Activated naive CD4-positive, alpha-beta T cell treated with anti-CD3 and anti-CD28 coated beads, Interleukin-2, amount 10 ng/mL, durations not matched to agents 7 days and 5 days (primary cell): ENCODE measurements around the gene CST4.
"Not testable (repeated sequence)": the region's sequence is repeated elsewhere in the genome, so short reads cannot be mapped to it uniquely, and the experiment has no call there.

ENCODE experiments used
- CTCF ChIA-PET: fragments of 350-600 bp; sonication (Branson Sonifier 250); formaldehyde crosslinking; loops from one replicate; lab custom pipeline; 2021; ENCODE audit warnings: antibody characterized with exemption; lab: Charles Lee
- DNase-seq: peaks from one replicate; pipeline ENCODE4 v3.0.0-alpha.2; 2020
- H3K27ac Mint-ChIP-seq: one replicate; pipeline ENCODE4 v1.8.0; 2021; ENCODE audit warnings: mild to moderate bottlenecking, moderate library complexity, mixed read lengths
- H3K27me3 Mint-ChIP-seq: one replicate; pipeline ENCODE4 v1.8.0; 2021; ENCODE audit warnings: mild to moderate bottlenecking, mixed read lengths
- H3K36me3 Mint-ChIP-seq: one replicate; pipeline ENCODE4 v1.8.0; 2021; ENCODE audit warnings: mixed read lengths
- H3K4me1 Mint-ChIP-seq: one replicate; pipeline ENCODE4 v1.8.0; 2021; ENCODE audit warnings: mixed read lengths
- H3K4me3 Mint-ChIP-seq: one replicate; pipeline ENCODE4 v1.8.0; 2021; ENCODE audit warnings: mild to moderate bottlenecking, moderate library complexity, mixed read lengths
- H3K9me3 Mint-ChIP-seq: one replicate; pipeline ENCODE4 v1.8.0; 2021; ENCODE audit warnings: mixed read lengths

CST4 gene

GRCh38 chr20:23637282-23638221 is 51.3 kb downstream of the CST4 start, which contains the start of gene CST3:
TSS of gene CST3 (minus strand) at chr20:23637955. CDS start at chr20:23637862, 93 bp downstream.
- DNase-seq, result peak; percentile 29
- H3K27me3 Mint-ChIP-seq, result peaks cover 53% of the 10 kb centered on the region
- peak within 1 kb of the TSS; percentile 45 for H3K4me3 Mint-ChIP-seq
- peaks cover 7% of the 10 kb centered on the region for H3K4me1 Mint-ChIP-seq
- no peak within 1 kb of the TSS for H3K27ac Mint-ChIP-seq
- H3K9me3 Mint-ChIP-seq, result no peaks in the 10 kb centered on the region
- no peaks in the 10 kb centered on the region for H3K36me3 Mint-ChIP-seq
- CTCF ChIA-PET, result no interaction called here

- CTCF ChIA-PET, result no interaction called here
- Mint-ChIP-seq H3K4me1 (peaks cover 7% of the 10 kb centered on the region), H3K27me3 (peaks cover 51% of the 10 kb centered on the region), H3K4me3 (peak overlapping the region; percentile 45), H3K27ac (no peak overlapping the region), H3K36me3 (no peaks in the 10 kb centered on the region), H3K9me3 (no peaks in the 10 kb centered on the region)
- DNase-seq, result no peak
These were observed 51.9 kb downstream of the CST4 start for GRCh38 chr20:23636908-23637281.

GRCh38 chr20:23636182-23636907 is 52.5 kb downstream of the CST4 start:
- CTCF ChIA-PET, result no interaction called here
- H3K36me3 Mint-ChIP-seq, result no peaks in the 10 kb centered on the region
- no peak overlapping the region for H3K4me3 Mint-ChIP-seq
- no peaks in the 10 kb centered on the region for H3K9me3 Mint-ChIP-seq
- H3K27me3 Mint-ChIP-seq, result peaks cover 49% of the 10 kb centered on the region
- H3K4me1 Mint-ChIP-seq, result peaks cover 7% of the 10 kb centered on the region
- H3K27ac Mint-ChIP-seq, result no peak overlapping the region
- no peak for DNase-seq

- H3K9me3 Mint-ChIP-seq, H3K4me3 Mint-ChIP-seq, CTCF ChIA-PET, H3K27ac Mint-ChIP-seq, H3K4me1 Mint-ChIP-seq, DNase-seq, H3K36me3 Mint-ChIP-seq: not testable (repeated sequence)
- H3K27me3 Mint-ChIP-seq, result peaks cover 48% of the 10 kb centered on the region
These were observed 53.1 kb downstream of the CST4 start for GRCh38 chr20:23635768-23636090.
